HEK293T (cell line): ENCODE measurements around the gene SERINC3.

Source experiments
- CTCF ChIA-PET: fragments of 350-600 bp; formaldehyde crosslinking; extraction: SDS; loops from one replicate; lab custom pipeline; 2021; ENCODE audit warnings: antibody characterized with exemption, inconsistent platforms; lab: Yijun Ruan, JAX
- POLR2A ChIA-PET: fragments of 350-600 bp; formaldehyde crosslinking; extraction: SDS; loops from one replicate; lab custom pipeline; 2020; ENCODE audit warnings: antibody characterized with exemption, inconsistent platforms; lab: Yijun Ruan, JAX
- DNase-seq: peaks from one replicate; pipeline ENCODE4 v3.0.0; 2012; ENCODE audit warnings: mixed read lengths; ENCODE audit errors: extremely low spot score
- ARNT ChIP-seq: fragments of 450-650 bp; IDR thresholded peaks from 2 replicates; pipeline ENCODE4 v1.6.1; 2017; ENCODE audit warnings: mild to moderate bottlenecking
- BHLHE40 ChIP-seq: fragments of 450-650 bp; IDR thresholded peaks from 2 replicates; pipeline ENCODE4 v1.6.1; 2016; ENCODE audit warnings: mild to moderate bottlenecking, moderate library complexity, borderline replicate concordance
- CTBP1 ChIP-seq: fragments of 450-650 bp; IDR thresholded peaks from 2 replicates; pipeline ENCODE4 v1.6.1; 2016; ENCODE audit warnings: borderline replicate concordance
- ELF4 ChIP-seq: fragments of 450-650 bp; IDR thresholded peaks from 2 replicates; pipeline ENCODE4 v1.6.1; 2017; ENCODE audit warnings: antibody characterized with exemption
- FOXA1 ChIP-seq: fragments of 450-650 bp; IDR thresholded peaks from 2 replicates; pipeline ENCODE4 v1.6.1; 2016; ENCODE audit warnings: mild to moderate bottlenecking
- FOXK2 ChIP-seq: fragments of 450-650 bp; IDR thresholded peaks from 2 replicates; pipeline ENCODE4 v1.6.1; 2016; ENCODE audit warnings: mild to moderate bottlenecking
- FOXM1 ChIP-seq: fragments of 450-650 bp; IDR thresholded peaks from 2 replicates; pipeline ENCODE4 v1.6.1; 2017; ENCODE audit warnings: mild to moderate bottlenecking, borderline replicate concordance
- HDGF ChIP-seq: fragments of 450-650 bp; IDR thresholded peaks from 2 replicates; pipeline ENCODE4 v1.6.1; 2017; ENCODE audit warnings: antibody characterized with exemption, borderline replicate concordance
- L3MBTL2 ChIP-seq: fragments of 450-650 bp; conservative IDR thresholded peaks from 2 replicates; pipeline ENCODE4 v1.6.1; 2016; ENCODE audit warnings: mild to moderate bottlenecking
- LEF1 ChIP-seq: fragments of 450-650 bp; IDR thresholded peaks from 2 replicates; pipeline ENCODE4 v1.6.1; 2017; ENCODE audit warnings: mild to moderate bottlenecking, borderline replicate concordance
- NFRKB ChIP-seq: fragments of 450-650 bp; IDR thresholded peaks from 2 replicates; pipeline ENCODE4 v1.6.1; 2016; ENCODE audit warnings: mild to moderate bottlenecking, moderate library complexity
- SP1 ChIP-seq: fragments of 450-650 bp; IDR thresholded peaks from 2 replicates; pipeline ENCODE4 v1.6.1; 2017
- SUZ12 ChIP-seq: fragments of 450-650 bp; IDR thresholded peaks from 2 replicates; pipeline ENCODE4 v1.6.1; 2016; ENCODE audit warnings: mild to moderate bottlenecking
- TARDBP ChIP-seq: fragments of 450-650 bp; IDR thresholded peaks from 2 replicates; pipeline ENCODE4 v1.6.1; 2016
- ZNF384 ChIP-seq: fragments of 450-650 bp; IDR thresholded peaks from 2 replicates; pipeline ENCODE4 v1.6.1; 2016
- TF ChIP-seq, protein P1 (sequence below): fragments of 450-650 bp; IDR thresholded peaks from 2 replicates; pipeline ENCODE4 v1.6.1; 2016

SERINC3 gene

DNA sequence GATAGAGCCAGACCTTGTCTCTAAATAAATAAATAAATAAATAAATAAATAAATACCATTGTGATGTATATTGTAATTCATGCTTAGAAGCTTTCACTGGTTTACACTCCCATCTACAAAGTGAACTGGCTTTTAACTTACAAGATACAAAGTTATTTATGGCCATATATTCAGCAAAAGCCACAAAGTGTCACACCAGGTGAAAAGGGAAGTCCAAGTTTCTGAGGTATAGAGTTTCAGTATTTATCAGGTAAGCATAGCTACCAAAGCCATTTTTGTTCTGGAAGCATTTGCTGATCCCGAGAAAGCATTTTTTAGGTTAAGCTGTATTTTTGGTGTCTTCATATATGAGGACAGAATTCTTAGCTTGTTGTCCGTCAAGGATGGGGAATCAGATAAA, 38.4 kb upstream of the SERINC3 start:
- TF ChIP-seq NFRKB (no peak), CTBP1 (no peak), SUZ12 (no peak), FOXA1 (no peak), TARDBP (no peak), SP1 (no peak), L3MBTL2 (no peak), ZNF384 (no peak)
- TF ChIP-seq, protein P1, sequence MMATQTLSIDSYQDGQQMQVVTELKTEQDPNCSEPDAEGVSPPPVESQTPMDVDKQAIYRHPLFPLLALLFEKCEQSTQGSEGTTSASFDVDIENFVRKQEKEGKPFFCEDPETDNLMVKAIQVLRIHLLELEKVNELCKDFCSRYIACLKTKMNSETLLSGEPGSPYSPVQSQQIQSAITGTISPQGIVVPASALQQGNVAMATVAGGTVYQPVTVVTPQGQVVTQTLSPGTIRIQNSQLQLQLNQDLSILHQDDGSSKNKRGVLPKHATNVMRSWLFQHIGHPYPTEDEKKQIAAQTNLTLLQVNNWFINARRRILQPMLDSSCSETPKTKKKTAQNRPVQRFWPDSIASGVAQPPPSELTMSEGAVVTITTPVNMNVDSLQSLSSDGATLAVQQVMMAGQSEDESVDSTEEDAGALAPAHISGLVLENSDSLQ = no peak
- CTCF ChIA-PET = interaction anchor here (1.0 kb wide), 1 partner anchor 11 kb away, joined by 5 read pairs; no protein-coding TSS in a partner anchor
- DNase-seq = no peak
- POLR2A ChIA-PET = interaction anchor here (1.0 kb wide), 1 partner anchor 39 kb away, joined by 4 read pairs; the partner anchor contains the start of gene SERINC3

- POLR2A ChIA-PET = no interaction called here
- no peak for TF ChIP-seq SP1
- TF ChIP-seq, protein P1 = no peak
- TF ChIP-seq ARNT = no peak
- no peak for DNase-seq
- CTCF ChIA-PET = no interaction called here
Measured at GRCh38 chr20:44559302-44559701, 37.4 kb upstream of the SERINC3 start.

DNA sequence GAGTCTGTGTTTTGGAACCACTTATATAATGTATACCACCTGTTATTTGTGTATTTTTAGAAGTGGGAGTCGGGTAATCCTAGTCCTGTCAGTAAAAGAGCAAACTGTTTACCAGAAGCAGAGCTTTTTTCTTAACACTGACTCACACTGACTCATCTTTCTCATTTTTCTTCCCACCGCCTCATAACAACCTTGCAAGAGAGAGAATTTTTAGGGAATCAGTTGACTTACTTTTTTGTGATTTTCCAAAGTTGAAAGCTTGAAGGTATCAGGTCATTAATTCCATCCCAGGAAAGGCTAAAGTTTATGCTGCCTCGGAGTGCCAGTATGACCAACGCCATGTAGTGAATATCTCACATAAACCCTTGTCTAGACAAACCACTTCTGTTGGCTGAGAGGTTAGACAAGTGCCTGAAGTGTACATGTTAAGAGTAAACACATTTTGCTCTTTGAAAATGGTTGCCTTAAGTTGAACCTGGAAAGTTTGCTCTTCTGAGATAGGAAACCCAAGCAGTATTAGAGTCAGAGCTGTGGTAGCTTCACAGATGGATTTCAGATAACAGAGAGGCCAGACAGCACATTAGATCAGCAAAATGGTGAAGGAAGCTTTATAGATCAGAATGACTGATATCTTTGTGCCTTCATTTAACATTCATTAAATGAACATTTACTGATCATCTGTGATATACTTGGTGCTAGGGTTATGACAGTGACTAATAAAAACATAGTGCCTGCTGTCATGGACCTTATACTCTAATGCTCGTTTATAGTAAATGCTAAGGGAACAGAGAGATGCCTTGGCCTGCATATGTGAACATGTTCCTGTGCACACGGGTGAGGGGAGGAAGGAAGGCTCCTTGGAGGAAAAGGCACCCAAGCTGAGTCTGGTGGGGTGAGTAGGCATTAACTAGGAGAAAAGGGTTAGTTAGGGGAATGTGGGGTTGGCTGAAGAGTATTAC, 31.4 kb upstream of the SERINC3 start:
- ChIA-PET CTCF (interaction anchor here (0.6 to 0.7 kb wide), 2 partner anchors 11 to 530 kb away, joined by 3 read pairs; no protein-coding TSS in a partner anchor), POLR2A (interaction anchor here (1.4 to 2.3 kb wide), 2 partner anchors 22 to 31 kb away, joined by 3 to 7 read pairs; partner anchors contain the start of gene SERINC3)
- no peak for DNase-seq
- no peak for TF ChIP-seq ARNT
- TF ChIP-seq BHLHE40 = no peak
- no peak for TF ChIP-seq ZNF384
- no peak for TF ChIP-seq LEF1
- TF ChIP-seq SP1 = no peak
- TF ChIP-seq SUZ12 = no peak

DNA sequence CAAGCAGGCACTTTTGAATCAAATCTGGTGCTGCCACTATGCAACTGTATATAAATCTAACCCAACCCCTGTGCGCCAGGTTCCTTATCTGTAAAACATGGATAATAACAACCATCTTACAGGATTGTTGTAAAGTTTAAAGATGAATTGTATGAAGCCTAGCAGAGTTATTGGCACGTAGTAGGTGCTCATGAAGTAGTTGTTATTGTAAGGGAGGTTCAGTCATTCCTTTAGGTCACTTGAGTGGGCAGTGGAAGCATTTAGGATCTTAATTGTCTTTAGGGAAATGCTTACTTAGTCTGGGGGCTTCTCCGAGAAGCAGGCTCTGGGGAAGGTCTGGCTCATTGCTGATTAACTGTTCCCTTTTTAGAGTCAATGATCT, 30.7 kb upstream of the SERINC3 start:
- no peak for TF ChIP-seq HDGF
- TF ChIP-seq TARDBP = no peak
- no peak for TF ChIP-seq BHLHE40
- TF ChIP-seq CTBP1 = no peak
- no peak for TF ChIP-seq ELF4
- no peak for TF ChIP-seq SP1
- no peak for TF ChIP-seq FOXA1
- TF ChIP-seq, protein P1 = no peak
- TF ChIP-seq ZNF384 = no peak
- TF ChIP-seq FOXK2 = no peak
- no peak for TF ChIP-seq LEF1
- no peak for TF ChIP-seq SUZ12
- no peak for TF ChIP-seq FOXM1
- no peak for TF ChIP-seq L3MBTL2
- TF ChIP-seq ARNT = no peak
- no peak for TF ChIP-seq NFRKB
- POLR2A ChIA-PET = interaction anchor here (1.3 to 2.3 kb wide), 3 partner anchors 21 to 31 kb away, joined by 3 to 7 read pairs (median 3); partner anchors contain the start of gene SERINC3
- DNase-seq = no peak
- CTCF ChIA-PET = no interaction called here

- no peak for DNase-seq
- POLR2A ChIA-PET = interaction anchor here (1.3 to 2.3 kb wide), 2 partner anchors 24 to 30 kb away, joined by 3 to 7 read pairs; partner anchors contain the start of gene SERINC3
- CTCF ChIA-PET = no interaction called here
- TF ChIP-seq LEF1 = no peak
- no peak for TF ChIP-seq L3MBTL2
- TF ChIP-seq BHLHE40 = no peak
- TF ChIP-seq CTBP1 = no peak
- no peak for TF ChIP-seq HDGF
- TF ChIP-seq, protein P1 = no peak
- TF ChIP-seq ZNF384 = no peak
- TF ChIP-seq ELF4 = no peak
- TF ChIP-seq ARNT = no peak
Measured at GRCh38 chr20:44552050-44552449, 30.2 kb upstream of the SERINC3 start.

- DNase-seq = no peak
- ChIA-PET POLR2A (no interaction called here), CTCF (interaction anchor here (0.7 to 1.1 kb wide), 3 partner anchors 8 to 89 kb away, joined by 3 to 5 read pairs (median 5); no protein-coding TSS in a partner anchor)
- TF ChIP-seq FOXM1 (no peak), CTBP1 (no peak), ARNT (no peak), ELF4 (no peak), L3MBTL2 (no peak), LEF1 (no peak), FOXK2 (no peak), ZNF384 (no peak)
Measured at GRCh38 chr20:44549123-44549522, 27.3 kb upstream of the SERINC3 start.
